HepG2 (cell line): ENCODE measurements around the gene PIGL. TPM values are rescaled to one million over a fixed set of nuclear protein-coding genes. Genes with fewer than 3 reads are reported as not detected.

Experiments used
- AGO1 ChIP-seq: fragments of 200-400 bp; formaldehyde crosslinking; IDR thresholded peaks from 2 replicates; pipeline ENCODE4 v1.6.1; 2017; ENCODE audit warnings: mild to moderate bottlenecking, low read depth, low read length, moderate library complexity; ENCODE audit not compliant: poor library complexity, severe bottlenecking
- BRD4 ChIP-seq: sonication (generic); formaldehyde crosslinking; IDR thresholded peaks from 2 replicates; pipeline ENCODE4 v1.4.0; 2020; ENCODE audit warnings: missing genetic modification reagents
- CCDC6 ChIP-seq: sonication (generic); formaldehyde crosslinking; IDR thresholded peaks from 2 replicates; pipeline ENCODE4 v1.8.1; 2022; ENCODE audit warnings: mild to moderate bottlenecking, missing genetic modification reagents, moderate library complexity
- ERF ChIP-seq: IDR thresholded peaks from 2 replicates; pipeline ENCODE4 v1.6.1; 2018; ENCODE audit warnings: missing biosample characterization, missing genetic modification reagents
- FOXC1 ChIP-seq: sonication (generic); formaldehyde crosslinking; IDR thresholded peaks from 2 replicates; pipeline ENCODE4 v1.8.0; 2022; ENCODE audit warnings: mild to moderate bottlenecking, missing genetic modification reagents, borderline replicate concordance
- FOXK1 ChIP-seq: sonication (generic); formaldehyde crosslinking; IDR thresholded peaks from 2 replicates; pipeline ENCODE4 v1.4.0; 2020; ENCODE audit warnings: low read depth, missing genetic modification reagents, borderline replicate concordance
- HMG20B ChIP-seq: conservative IDR thresholded peaks from 2 replicates; pipeline ENCODE4 v1.6.1; 2016; ENCODE audit warnings: missing genetic modification reagents, missing compliant biosample characterization
- HNRNPUL1 ChIP-seq: fragments of 200-400 bp; formaldehyde crosslinking; IDR thresholded peaks from 2 replicates; pipeline ENCODE4 v1.6.1; 2017; ENCODE audit warnings: low read depth, mild to moderate bottlenecking, low read length, moderate library complexity
- IKZF4 ChIP-seq: sonication (generic); formaldehyde crosslinking; IDR thresholded peaks from 2 replicates; pipeline ENCODE4 v1.5.1; 2020; ENCODE audit warnings: borderline replicate concordance, mild to moderate bottlenecking, low read depth, missing genetic modification reagents; ENCODE audit errors: not compliant biosample characterization
- KDM1A ChIP-seq: IDR thresholded peaks from 2 replicates; pipeline ENCODE4 v1.6.1; 2016; ENCODE audit warnings: missing compliant biosample characterization
- KDM5B ChIP-seq: sonication (generic); formaldehyde crosslinking; IDR thresholded peaks from 2 replicates; pipeline ENCODE4 v1.4.0; 2020; ENCODE audit warnings: missing genetic modification reagents, mild to moderate bottlenecking, borderline replicate concordance
- KLF16 ChIP-seq, 2 experiments: sonication (generic) in 1 of 2; formaldehyde crosslinking in 1 of 2; IDR thresholded peaks; 2 replicates each; pipeline versions ENCODE4 v1.6.1 to v1.8.0; 2016 to 2023; ENCODE audit warnings: missing genetic modification reagents in 2 of 2, missing compliant biosample characterization in 1 of 2
- MAFF ChIP-seq: IDR thresholded peaks from 2 replicates; pipeline ENCODE4 v1.6.1; 2011; ENCODE audit warnings: low read depth, low read length, improper control_type of control experiment
- MEF2D ChIP-seq: sonication (generic); formaldehyde crosslinking; IDR thresholded peaks from 2 replicates; pipeline ENCODE4 v1.5.1; 2020; ENCODE audit warnings: mild to moderate bottlenecking, missing genetic modification reagents
- MTA3 ChIP-seq: sonication (generic); formaldehyde crosslinking; IDR thresholded peaks from 2 replicates; pipeline ENCODE4 v1.4.0; 2020; ENCODE audit warnings: missing genetic modification reagents
- MTF1 ChIP-seq: sonication (generic); formaldehyde crosslinking; IDR thresholded peaks from 2 replicates; pipeline ENCODE4 v1.5.0; 2020; ENCODE audit warnings: missing genetic modification reagents
- SMAD1 ChIP-seq: sonication (generic); formaldehyde crosslinking; IDR thresholded peaks from 2 replicates; pipeline ENCODE4 v1.4.0; 2020; ENCODE audit warnings: missing genetic modification reagents, low read depth, mild to moderate bottlenecking, borderline replicate concordance
- SMAD3 ChIP-seq: sonication (generic); formaldehyde crosslinking; IDR thresholded peaks from 2 replicates; pipeline ENCODE4 v1.4.0; 2020; ENCODE audit warnings: missing genetic modification reagents
- SP1 ChIP-seq, 2 experiments: fragments of 450-650 bp in 1 of 2; sonication (generic) in 1 of 2; formaldehyde crosslinking in 1 of 2; IDR thresholded peaks; 2 replicates each; pipeline versions ENCODE4 v1.4.0 to v1.6.1; 2016 to 2020; ENCODE audit warnings: missing genetic modification reagents in 1 of 2
- TCF12 ChIP-seq, 2 experiments: fragments of 450-650 bp in 1 of 2; sonication (generic) in 1 of 2; formaldehyde crosslinking in 1 of 2; IDR thresholded peaks; 2 replicates each; pipeline versions ENCODE4 v1.6.1 to v1.8.0; 2017 to 2022; ENCODE audit warnings: antibody characterized with exemption in 1 of 2, mild to moderate bottlenecking in 1 of 2, missing genetic modification reagents in 1 of 2, moderate library complexity in 1 of 2
- XRCC5 ChIP-seq: fragments of 200-400 bp; formaldehyde crosslinking; optimal IDR thresholded peaks from 2 replicates; pipeline ENCODE3; 2017; ENCODE audit warnings: mild to moderate bottlenecking, low read length
- ZNF180 ChIP-seq: sonication (generic); formaldehyde crosslinking; IDR thresholded peaks from 2 replicates; pipeline ENCODE4 v1.4.0; 2020; ENCODE audit warnings: low read depth, missing genetic modification reagents, borderline replicate concordance
- ZNF335 ChIP-seq: sonication (generic); formaldehyde crosslinking; IDR thresholded peaks from 2 replicates; pipeline ENCODE4 v1.4.0; 2020; ENCODE audit warnings: missing genetic modification reagents
- ZNF557 ChIP-seq: sonication (generic); formaldehyde crosslinking; IDR thresholded peaks from 2 replicates; pipeline ENCODE4 v1.4.0; 2020; ENCODE audit warnings: missing genetic modification reagents
- ZNF577 ChIP-seq: sonication (generic); formaldehyde crosslinking; IDR thresholded peaks from 2 replicates; pipeline ENCODE4 v1.4.0; 2020; ENCODE audit warnings: mild to moderate bottlenecking, low read depth, missing genetic modification reagents, borderline replicate concordance
- ZNF7 ChIP-seq: IDR thresholded peaks from 2 replicates; pipeline ENCODE4 v1.6.1; 2016; ENCODE audit warnings: missing biosample characterization, missing genetic modification reagents
- ZNF768 ChIP-seq: sonication (generic); formaldehyde crosslinking; IDR thresholded peaks from 2 replicates; pipeline ENCODE4 v1.4.0; 2020; ENCODE audit warnings: missing genetic modification reagents
- polyA plus RNA-seq, 8 experiments: library from polyadenylated mRNA; depleted of rRNA in 3 of 8; stranded (reverse) in 7 of 8; unstranded in 1 of 8; fragments of >200 nt; fragmentation: Illumina TruSeq in 4 of 8; extraction: Trizol in 4 of 8; gene quantifications; 2 replicates each; pipeline versions ENCODE4 v1.2.1 to v1.2.3, GENCODE V29; 2011 to 2016; ENCODE audit warnings: low read depth in 4 of 8, missing spikeins in 1 of 8, mixed read lengths in 1 of 8; ENCODE audit not compliant: insufficient read depth in 1 of 8
- total RNA-seq, 5 experiments: library from RNA; depleted of rRNA; stranded (reverse); fragments of >200 nt; fragmentation: Illumina TruSeq; extraction: Trizol; gene quantifications; 2 replicates each; pipeline ENCODE4 v1.2.3, GENCODE V29; 2016; ENCODE audit warnings: low read depth in 1 of 5
- TF ChIP-seq, protein P1 (sequence below): sonication (generic); formaldehyde crosslinking; IDR thresholded peaks from 2 replicates; pipeline ENCODE4 v1.4.0; 2020; ENCODE audit warnings: missing genetic modification reagents, low read depth, mild to moderate bottlenecking, borderline replicate concordance
- TF ChIP-seq, protein P2 (sequence below): sonication (generic); formaldehyde crosslinking; IDR thresholded peaks from 2 replicates; pipeline ENCODE4 v1.4.0; 2020; ENCODE audit warnings: missing genetic modification reagents

The PIGL gene
- total and polyA plus RNA-seq, 2 of the 13 experiments (the other 11 are each of a cell fraction or from before 2014, with no cell fraction given), result 28.5 to 63.8 TPM

DNA sequence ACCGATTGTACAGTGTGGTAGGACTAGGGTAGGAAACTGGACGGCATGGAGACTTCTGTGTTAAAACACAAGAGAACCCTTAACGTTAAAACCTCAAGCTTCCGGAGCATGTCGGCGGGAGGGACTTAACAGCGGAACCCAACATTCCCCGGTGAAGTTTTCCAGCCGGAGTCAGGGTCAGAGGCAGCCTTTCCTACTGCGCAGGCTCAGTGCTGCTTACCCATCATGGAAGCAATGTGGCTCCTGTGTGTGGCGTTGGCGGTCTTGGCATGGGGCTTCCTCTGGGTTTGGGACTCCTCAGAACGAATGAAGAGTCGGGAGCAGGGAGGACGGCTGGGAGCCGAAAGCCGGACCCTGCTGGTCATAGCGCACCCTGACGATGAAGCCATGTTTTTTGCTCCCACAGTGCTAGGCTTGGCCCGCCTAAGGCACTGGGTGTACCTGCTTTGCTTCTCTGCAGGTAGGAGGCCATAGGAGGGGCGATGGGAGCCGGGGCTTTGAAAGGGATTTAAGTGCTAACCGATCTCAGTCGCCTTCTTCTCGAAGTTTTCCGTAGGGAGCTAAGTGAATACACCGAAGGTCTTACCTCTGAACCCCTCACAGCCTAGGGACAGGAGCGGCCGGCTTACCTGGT is at the start of gene PIGL (continued):
- TF ChIP-seq SMAD3 (CRISPR knock-in tag) (peak; percentile 98), HMG20B (CRISPR knock-in tag) (peak; percentile 47), SP1 (IDR thresholded peaks at IDR 0.05) (no peak), SP1 (CRISPR knock-in tag; IDR thresholded peaks at IDR 0.05) (peak; percentile 76), ERF (peak; percentile 84; the same call in 1 of the 2 replicates), BRD4 (CRISPR knock-in tag) (peak; percentile 94), FOXC1 (peak; percentile 64; the same call in 1 of the 2 replicates), SMAD1 (peak; percentile 96; the same call in 1 of the 2 replicates), ZNF768 (CRISPR knock-in tag) (peak; percentile 64), ZNF557 (CRISPR knock-in tag) (0 out of 2 replicates have a peak, but pooled peaks have one; percentile 13), KDM1A (no peak), KLF16 (CRISPR knock-in tag; IDR thresholded peaks at IDR 0.05) (peak in 1 of 2 experiments; percentile 94; a peak in 2 of 4 replicates), CCDC6 (CRISPR knock-in tag) (peak; percentile 86), MTF1 (CRISPR knock-in tag) (no peak), AGO1 (no peak), ZNF7 (CRISPR knock-in tag) (no peak), HNRNPUL1 (no peak), KDM5B (CRISPR knock-in tag) (peak; percentile 74; the same call in 1 of the 2 replicates), MEF2D (CRISPR knock-in tag) (peak; percentile 91; the same call in 1 of the 2 replicates), ZNF180 (CRISPR knock-in tag) (no peak), FOXK1 (peak; percentile 86; the same call in 1 of the 2 replicates), TCF12 (IDR thresholded peaks at IDR 0.05) (no peak), TCF12 (CRISPR knock-in tag; IDR thresholded peaks at IDR 0.05) (no peak), MTA3 (no peak), IKZF4 (CRISPR knock-in tag) (peak; percentile 81), XRCC5 (peak; percentile 94), ZNF335 (CRISPR knock-in tag) (peak; percentile 46; the same call in 1 of the 2 replicates), ZNF577 (CRISPR knock-in tag) (no peak; the same call in 1 of the 2 replicates), MAFF (0 out of 2 replicates have a peak, but pooled peaks have one; percentile 1)
- TF ChIP-seq, protein P1, sequence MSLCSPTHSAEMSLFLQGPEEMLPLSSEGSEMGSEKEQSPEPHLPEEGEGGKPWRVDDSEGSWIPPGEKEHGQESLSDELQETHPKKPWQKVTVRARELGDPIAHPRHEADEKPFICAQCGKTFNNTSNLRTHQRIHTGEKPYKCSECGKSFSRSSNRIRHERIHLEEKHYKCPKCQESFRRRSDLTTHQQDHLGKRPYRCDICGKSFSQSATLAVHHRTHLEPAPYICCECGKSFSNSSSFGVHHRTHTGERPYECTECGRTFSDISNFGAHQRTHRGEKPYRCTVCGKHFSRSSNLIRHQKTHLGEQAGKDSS (CRISPR knock-in tag), result peak; percentile 85; the same call in 1 of the 2 replicates
- TF ChIP-seq, protein P2, sequence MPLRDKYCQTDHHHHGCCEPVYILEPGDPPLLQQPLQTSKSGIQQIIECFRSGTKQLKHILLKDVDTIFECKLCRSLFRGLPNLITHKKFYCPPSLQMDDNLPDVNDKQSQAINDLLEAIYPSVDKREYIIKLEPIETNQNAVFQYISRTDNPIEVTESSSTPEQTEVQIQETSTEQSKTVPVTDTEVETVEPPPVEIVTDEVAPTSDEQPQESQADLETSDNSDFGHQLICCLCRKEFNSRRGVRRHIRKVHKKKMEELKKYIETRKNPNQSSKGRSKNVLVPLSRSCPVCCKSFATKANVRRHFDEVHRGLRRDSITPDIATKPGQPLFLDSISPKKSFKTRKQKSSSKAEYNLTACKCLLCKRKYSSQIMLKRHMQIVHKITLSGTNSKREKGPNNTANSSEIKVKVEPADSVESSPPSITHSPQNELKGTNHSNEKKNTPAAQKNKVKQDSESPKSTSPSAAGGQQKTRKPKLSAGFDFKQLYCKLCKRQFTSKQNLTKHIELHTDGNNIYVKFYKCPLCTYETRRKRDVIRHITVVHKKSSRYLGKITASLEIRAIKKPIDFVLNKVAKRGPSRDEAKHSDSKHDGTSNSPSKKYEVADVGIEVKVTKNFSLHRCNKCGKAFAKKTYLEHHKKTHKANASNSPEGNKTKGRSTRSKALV (CRISPR knock-in tag), result no peak
